GM12878 (cell line): Measurements from ENCODE around the gene CALN1. TPM values are rescaled to one million over a fixed set of nuclear protein-coding genes. Genes with fewer than 3 reads are reported as not detected.

ENCODE experiments used
- ATAC-seq: fragments of 200-7000 bp; cut with Tn5 transposase; 3 replicates; pipeline ENCODE4 v1.9.1; 2020; ENCODE audit warnings: mild to moderate bottlenecking, moderate library complexity
- BruUV-seq: library from RNA; stranded (reverse); fragments of 400-500 nt; replicated peaks from 2 replicates; lab custom pipeline; 2021; lab: Mats Ljungman, UMichigan
- CTCF ChIA-PET: fragments of 300-600 bp; sonication (Branson Sonifier 250); formaldehyde crosslinking; extraction: SDS; loops from one replicate; lab custom pipeline; 2021; ENCODE audit warnings: inconsistent platforms; lab: Yijun Ruan, JAX
- POLR2A ChIA-PET: fragments of 350-600 bp; formaldehyde crosslinking; extraction: SDS; loops from one replicate; lab custom pipeline; 2021; ENCODE audit warnings: inconsistent platforms; lab: Charles Lee
- RAD21 ChIA-PET: fragments of 300-600 bp; sonication (Branson Sonifier 250); formaldehyde crosslinking; loops from one replicate; lab custom pipeline; 2023; ENCODE audit warnings: antibody characterized with exemption; ENCODE audit not compliant: unreplicated experiment; lab: Charles Lee
- SMC1A ChIA-PET: fragments of 300-600 bp; sonication (Branson Sonifier 250); formaldehyde crosslinking; loops from one replicate; lab custom pipeline; 2023; ENCODE audit not compliant: unreplicated experiment, uncharacterized antibody; lab: Charles Lee
- DNase-seq: peaks from one replicate; pipeline ENCODE4 v3.0.0-alpha.2; 2011; ENCODE audit warnings: low read depth, low spot score
- FAIRE-seq: peaks from 3 replicates; lab custom pipeline; 2011; peaks lifted over from hg19 to GRCh38; lab: Jason Lieb, UNC
- H2AFZ ChIP-seq: 2 replicates; pipeline ENCODE4 v1.6.0; 2011; ENCODE audit warnings: low read depth, low read length, control low read depth; ENCODE audit not compliant: control insufficient read depth
- H3K27ac ChIP-seq: 2 replicates; pipeline ENCODE4 v1.5.1; 2011; ENCODE audit warnings: control low read depth; ENCODE audit not compliant: control insufficient read depth, insufficient read depth
- H3K27me3 ChIP-seq, 2 experiments: replicated peaks in 1 of 2; 2 replicates each; pipeline versions ENCODE4 v1.6.0 to v1.6.1; 2011; ENCODE audit warnings: low read length in 1 of 2; ENCODE audit not compliant: control insufficient read depth in 2 of 2, insufficient read depth in 2 of 2
- H3K36me3 ChIP-seq, 2 experiments: 2 replicates each; pipeline ENCODE4 v1.5.1; 2011; ENCODE audit warnings: low read length in 1 of 2; ENCODE audit not compliant: control insufficient read depth in 2 of 2, insufficient read depth in 2 of 2
- H3K4me1 ChIP-seq: 2 replicates; pipeline ENCODE4 v1.6.1; 2011; ENCODE audit warnings: mild to moderate bottlenecking, low read length, moderate library complexity, mixed read lengths; ENCODE audit not compliant: control insufficient read depth, insufficient read depth
- H3K4me2 ChIP-seq: 2 replicates; pipeline ENCODE4 v1.6.0; 2011; ENCODE audit warnings: control low read depth; ENCODE audit not compliant: control insufficient read depth, insufficient read depth
- H3K4me3 ChIP-seq: fragments of 200-600 bp; sonication (generic); 2 replicates; pipeline ENCODE4 v1.5.1; 2016
- H3K79me2 ChIP-seq: 2 replicates; pipeline ENCODE4 v1.6.0; 2011; ENCODE audit warnings: low read length; ENCODE audit not compliant: control insufficient read depth, insufficient read depth
- H3K9ac ChIP-seq: 2 replicates; pipeline ENCODE4 v1.8.0; 2011; ENCODE audit warnings: low read length, control low read depth, mixed read lengths; ENCODE audit not compliant: control insufficient read depth, insufficient read depth
- H3K9me3 ChIP-seq: replicated peaks from 3 replicates; pipeline ENCODE4 v1.5.1; 2011; ENCODE audit warnings: mild to moderate bottlenecking, low read length; ENCODE audit not compliant: control insufficient read depth, insufficient read depth
- H4K20me1 ChIP-seq: 2 replicates; pipeline ENCODE4 v1.6.0; 2011; ENCODE audit not compliant: control insufficient read depth, insufficient read depth
- BHLHE40 ChIP-seq, 2 experiments: fragments of 450-650 bp in 1 of 2; IDR thresholded peaks; 2 replicates each; pipeline ENCODE4 v1.6.1; 2011 to 2017; ENCODE audit warnings: low read depth in 2 of 2, borderline replicate concordance in 1 of 2, improper control_type of control experiment in 1 of 2, low read length in 1 of 2, mild to moderate bottlenecking in 1 of 2
- HDGF ChIP-seq: fragments of 450-650 bp; IDR thresholded peaks from 2 replicates; pipeline ENCODE4 v1.6.1; 2016; ENCODE audit warnings: antibody characterized with exemption
- IKZF1 ChIP-seq: fragments of 450-650 bp; conservative IDR thresholded peaks from 2 replicates; pipeline ENCODE4 v1.6.1; 2017; ENCODE audit warnings: antibody characterized with exemption, mild to moderate bottlenecking
- MYC ChIP-seq: IDR thresholded peaks from 2 replicates; pipeline ENCODE4 v1.6.1; 2011; ENCODE audit warnings: mild to moderate bottlenecking, low read length, moderate library complexity, inconsistent platforms; ENCODE audit not compliant: insufficient read depth, insufficient replicate concordance, insufficient read length, severe bottlenecking
- RFX5 ChIP-seq: IDR thresholded peaks from 2 replicates; pipeline ENCODE4 v1.6.1; 2011; ENCODE audit warnings: low read depth, low read length, improper control_type of control experiment
- STAT1 ChIP-seq: fragments of 450-650 bp; conservative IDR thresholded peaks from 2 replicates; pipeline ENCODE4 v1.6.1; 2014; ENCODE audit warnings: antibody characterized with exemption, mild to moderate bottlenecking
- TBL1XR1 ChIP-seq: IDR thresholded peaks from 2 replicates; pipeline ENCODE4 v1.6.1; 2012; ENCODE audit warnings: low read depth, low read length, improper control_type of control experiment
- ZNF24 ChIP-seq: fragments of 450-650 bp; IDR thresholded peaks from 2 replicates; pipeline ENCODE4 v1.6.1; 2017; ENCODE audit warnings: antibody characterized with exemption, mild to moderate bottlenecking
- WGBS: methylation state at CpG from one replicate; pipeline ENCODE4 v1.1.6; 2016; ENCODE audit warnings: low lambda C conversion rate; ENCODE audit not compliant: insufficient replicate concordance, insufficient coverage; ENCODE audit errors: missing lambda C conversion rate; 5-methylcytosine and 5-hydroxymethylcytosine counted together
- in situ Hi-C: fragments of 300-500 bp; cut with MboI; formaldehyde crosslinking; loops from 9 replicates; pipeline ENCODE4 v1.14.3; 2018; ENCODE audit warnings: mixed read lengths
- intact Hi-C: fragments of 100-400 bp; cut with micrococcal nuclease; formaldehyde crosslinking; loops from one replicate; pipeline ENCODE4 v1.14.2; 2022; ENCODE audit not compliant: unreplicated experiment
- polyA plus RNA-seq, 11 experiments: library from polyadenylated mRNA; depleted of rRNA in 4 of 11; unstranded in 6 of 11; stranded (reverse) in 5 of 11; fragments of >200 nt; fragmentation: Nextera tagmentation in 4 of 11; fragmentation: Illumina TruSeq in 1 of 11; extraction: Ambion mirVana in 4 of 11; extraction: Trizol in 1 of 11; gene quantifications; 1 replicate in 1 of 11; 2 replicates in 10 of 11; pipeline versions ENCODE4 v1.2.1 to v1.2.3, GENCODE V29; 2011 to 2016; ENCODE audit warnings: inconsistent platforms in 2 of 11, missing spikeins in 2 of 11, low read depth in 1 of 11
- total RNA-seq, 4 experiments: library from RNA; depleted of rRNA in 3 of 4; stranded (reverse); fragments of >200 nt in 3 of 4; fragmentation: Illumina TruSeq in 1 of 4; extraction: Trizol in 1 of 4; gene quantifications; 2 replicates each; pipeline versions ENCODE4 v1.2.1 to v1.2.3, GENCODE V29; 2013 to 2021
- TF ChIP-seq, protein P1 (sequence below): fragments of 150-350 bp; IDR thresholded peaks from 2 replicates; pipeline ENCODE4 v1.6.1; 2016; ENCODE audit warnings: low read depth, low read length

The CALN1 gene
- total and polyA plus RNA-seq, 10 of the 15 experiments (the other 5 are each of a cell fraction or from before 2014, with no cell fraction given), result 0.48 to 15.3 (median 1.6) TPM

DNA sequence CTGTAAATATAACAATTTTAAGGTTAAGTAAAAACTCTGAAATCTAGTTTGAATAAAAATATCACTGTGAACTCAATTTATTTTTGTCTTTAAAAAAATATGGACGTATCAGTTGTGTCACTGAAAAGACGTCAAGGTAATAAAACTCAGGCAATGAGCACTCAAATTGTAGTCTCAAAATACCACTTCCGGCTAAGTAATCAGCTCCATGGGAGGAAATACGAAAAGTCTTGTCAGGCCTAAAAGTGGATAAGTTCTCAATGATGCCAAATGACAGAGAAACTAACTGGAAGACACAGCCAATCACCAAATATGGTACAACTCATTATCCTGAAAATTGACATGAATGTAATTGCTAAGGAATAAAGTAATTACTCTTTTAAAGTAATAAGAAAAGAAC, 719 bp downstream of the CALN1 start:
- Histone ChIP-seq H3K27ac (no peak overlapping the region), H4K20me1 (no peaks in the 10 kb centered on the region), H3K36me3 (no peaks in the 10 kb centered on the region), H3K27me3 (no peaks in the 10 kb centered on the region), H2AFZ (no peak overlapping the region), H3K4me2 (no peak overlapping the region), H3K4me1 (no peaks in the 10 kb centered on the region), H3K9ac (no peak overlapping the region), H3K79me2 (no peaks in the 10 kb centered on the region), H3K9me3 (no peaks in the 10 kb centered on the region; the same call in 2 of the 3 replicates), H3K4me3 (no peak overlapping the region)
- ATAC-seq (no peak), FAIRE-seq (no peak), DNase-seq (no peak)
- TF ChIP-seq MYC (no peak), STAT1 (no peak), ZNF24 (no peak), BHLHE40 (IDR thresholded peaks at IDR 0.05; ENCODE audit: borderline replicate concordance in 1 of 2, low read depth in 2 of 2, low read length in 1 of 2) (no peak), RFX5 (no peak), TBL1XR1 (no peak), HDGF (no peak), IKZF1 (no peak)
- TF ChIP-seq, protein P1, sequence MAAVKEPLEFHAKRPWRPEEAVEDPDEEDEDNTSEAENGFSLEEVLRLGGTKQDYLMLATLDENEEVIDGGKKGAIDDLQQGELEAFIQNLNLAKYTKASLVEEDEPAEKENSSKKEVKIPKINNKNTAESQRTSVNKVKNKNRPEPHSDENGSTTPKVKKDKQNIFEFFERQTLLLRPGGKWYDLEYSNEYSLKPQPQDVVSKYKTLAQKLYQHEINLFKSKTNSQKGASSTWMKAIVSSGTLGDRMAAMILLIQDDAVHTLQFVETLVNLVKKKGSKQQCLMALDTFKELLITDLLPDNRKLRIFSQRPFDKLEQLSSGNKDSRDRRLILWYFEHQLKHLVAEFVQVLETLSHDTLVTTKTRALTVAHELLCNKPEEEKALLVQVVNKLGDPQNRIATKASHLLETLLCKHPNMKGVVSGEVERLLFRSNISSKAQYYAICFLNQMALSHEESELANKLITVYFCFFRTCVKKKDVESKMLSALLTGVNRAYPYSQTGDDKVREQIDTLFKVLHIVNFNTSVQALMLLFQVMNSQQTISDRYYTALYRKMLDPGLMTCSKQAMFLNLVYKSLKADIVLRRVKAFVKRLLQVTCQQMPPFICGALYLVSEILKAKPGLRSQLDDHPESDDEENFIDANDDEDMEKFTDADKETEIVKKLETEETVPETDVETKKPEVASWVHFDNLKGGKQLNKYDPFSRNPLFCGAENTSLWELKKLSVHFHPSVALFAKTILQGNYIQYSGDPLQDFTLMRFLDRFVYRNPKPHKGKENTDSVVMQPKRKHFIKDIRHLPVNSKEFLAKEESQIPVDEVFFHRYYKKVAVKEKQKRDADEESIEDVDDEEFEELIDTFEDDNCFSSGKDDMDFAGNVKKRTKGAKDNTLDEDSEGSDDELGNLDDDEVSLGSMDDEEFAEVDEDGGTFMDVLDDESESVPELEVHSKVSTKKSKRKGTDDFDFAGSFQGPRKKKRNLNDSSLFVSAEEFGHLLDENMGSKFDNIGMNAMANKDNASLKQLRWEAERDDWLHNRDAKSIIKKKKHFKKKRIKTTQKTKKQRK, result no peak
- RAD21 ChIA-PET, result no interaction called here
- WGBS, result 9% methylated on average over 4 of the region's 4 CpGs
- SMC1A ChIA-PET, result no interaction called here
- intact Hi-C loops (no loop called here), in situ Hi-C loops (no loop called here)
- BruUV-seq, result no TSS peak
- POLR2A ChIA-PET, result no interaction called here
- CTCF ChIA-PET, result no interaction called here
